Myocyte (in vitro differentiated cells): ENCODE results near the gene L3MBTL4. TPM values are rescaled to one million over a fixed set of nuclear protein-coding genes. Genes with fewer than 3 reads are reported as not detected.

Experiments
- DNase-seq: peaks from one replicate; pipeline ENCODE4 v3.0.0-alpha.2; 2012; ENCODE audit warnings: low read depth
- microRNA-seq: library from miRNA; unstranded; fragments of <30 nt; microRNA quantifications from one replicate; pipeline ENCODE4, GENCODE V29; 2016
- total RNA-seq: library from RNA; depleted of rRNA; stranded (reverse); fragments of >200 nt; gene quantifications from 2 replicates; pipeline ENCODE4 v1.2.3, GENCODE V29; 2014

Gene L3MBTL4
- total RNA-seq, 1 donor from 2014 or later, result not detected

GRCh38 chr18:5937121-5937520 is 477.6 kb downstream of the L3MBTL4 start:
- no peak for DNase-seq

- DNase-seq, result no peak
Observed at GRCh38 chr18:5930789-5931188, 483.9 kb downstream of the L3MBTL4 start.

- no peak for DNase-seq
Observed at GRCh38 chr18:5918205-5918858, 496.4 kb downstream of the L3MBTL4 start.

GRCh38 chr18:5914951-5915350 is 499.8 kb downstream of the L3MBTL4 start:
- no peak for DNase-seq

GRCh38 chr18:5914016-5914415 is 500.7 kb downstream of the L3MBTL4 start:
- no peak for DNase-seq

GRCh38 chr18:5912566-5912965 is 502.1 kb downstream of the L3MBTL4 start:
- DNase-seq, result no peak

GRCh38 chr18:5909125-5909524 is 505.6 kb downstream of the L3MBTL4 start:
- no peak for DNase-seq

Small RNA genes within 50 kb of the gene (microRNA-seq; reads per million reads assigned to microRNA genes)
- gene MIR4317, result not detected
